ENCODE measurements around the gene HEMGN.

Gene HEMGN

GRCh38 chr9:97928986-97929604 lies 8.9 kb downstream of the HEMGN start:
- no peak for DNase-seq

DNA sequence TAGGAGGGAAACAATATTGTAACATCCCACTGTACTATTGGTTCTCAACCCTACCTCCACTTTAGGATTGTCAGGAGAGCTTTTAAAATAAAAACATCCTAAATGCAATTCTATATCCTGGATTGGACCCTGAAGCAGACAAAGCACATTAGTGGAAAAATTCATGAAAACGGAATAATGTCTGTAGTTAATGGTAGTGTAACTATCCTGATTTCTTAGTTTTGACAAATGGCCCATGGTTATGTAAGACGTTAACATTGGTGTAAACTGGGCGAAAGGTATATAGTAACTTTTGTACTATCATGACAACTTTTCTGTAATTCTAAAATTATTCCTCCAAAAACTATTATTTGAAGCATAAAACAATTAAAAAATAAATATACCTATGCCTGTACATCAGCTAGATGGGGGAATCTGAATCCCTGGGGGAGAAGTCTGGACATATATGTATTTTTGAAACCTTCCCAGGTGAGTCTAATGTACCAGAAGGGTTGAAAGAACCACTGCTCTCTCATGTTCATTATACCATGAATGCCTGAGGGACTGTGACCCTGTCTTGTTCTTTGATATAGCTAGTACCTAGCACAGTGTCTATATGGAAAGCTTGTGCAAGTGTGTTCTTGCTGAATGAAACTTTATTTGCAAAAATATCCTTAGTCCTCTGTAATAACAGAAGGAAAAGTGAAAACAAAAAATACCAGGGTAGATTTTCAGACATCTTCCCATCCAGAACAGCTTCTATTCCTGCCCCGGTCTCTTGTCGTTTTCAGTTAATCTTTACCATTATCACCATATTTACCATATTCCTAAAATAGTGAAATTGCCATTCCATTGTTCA lies 12.3 kb downstream of the HEMGN start:
- no peak for DNase-seq

GRCh38 chr9:97924386-97924785 lies 13.6 kb downstream of the HEMGN start:
- DNase-seq = no peak

- peak; percentile 65 for DNase-seq
Measured at GRCh38 chr9:97923529-97924108, 14.4 kb downstream of the HEMGN start.

GRCh38 chr9:97921959-97922724 lies 15.8 kb downstream of the HEMGN start, which contains the start of gene TRMO:
TSS of gene TRMO (minus strand) at chr9:97922500. CDS start at chr9:97922493, 7 bp downstream.
- DNase-seq = peak; percentile 97

- no peak for DNase-seq
Measured at GRCh38 chr9:97919217-97919813, 18.7 kb downstream of the HEMGN start.

DNA sequence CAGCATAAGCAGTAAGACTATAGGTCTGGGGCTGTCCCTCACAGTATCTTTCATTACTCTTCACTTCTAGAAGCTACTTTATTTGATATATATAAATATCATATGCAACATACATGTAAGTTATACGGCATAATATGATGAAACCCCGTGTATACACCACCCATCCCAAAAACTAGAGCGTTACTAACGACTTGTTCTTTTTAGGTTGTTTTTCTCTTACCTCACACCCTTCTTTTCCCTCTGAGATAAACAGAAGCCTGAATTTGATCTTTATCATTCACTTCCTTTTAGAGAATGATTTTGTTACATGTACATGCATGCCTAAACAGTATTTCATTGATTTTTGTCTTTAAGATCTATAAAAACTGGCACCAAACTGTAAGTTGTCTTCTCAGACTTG lies 19.4 kb downstream of the HEMGN start:
- no peak for DNase-seq

GRCh38 chr9:97911970-97912369 lies 26.0 kb downstream of the HEMGN start:
- no peak for DNase-seq

GRCh38 chr9:97911528-97911927 lies 26.4 kb downstream of the HEMGN start:
- DNase-seq = no peak

GRCh38 chr9:97910357-97910756 lies 27.6 kb downstream of the HEMGN start:
- DNase-seq = no peak

DNA sequence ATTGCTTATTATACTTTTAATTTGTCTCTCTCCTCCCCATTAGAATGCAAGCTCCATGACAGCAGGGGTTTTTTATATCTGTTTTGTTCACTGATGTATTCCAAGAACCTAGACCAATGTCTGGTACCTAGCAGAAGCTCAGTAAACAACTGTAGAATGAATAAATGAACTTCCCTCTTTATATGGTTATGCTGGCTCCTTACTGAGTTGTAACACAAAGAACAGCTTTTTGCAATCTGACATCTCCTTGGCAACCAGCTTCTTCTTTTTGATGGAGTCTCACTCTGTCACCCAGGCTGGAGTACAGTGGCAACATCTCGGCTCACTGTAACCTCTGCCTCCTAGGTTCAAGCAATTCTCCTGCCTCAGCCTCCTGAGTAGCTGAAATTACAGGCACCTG lies 29.3 kb downstream of the HEMGN start:
- no peak for DNase-seq

DNA sequence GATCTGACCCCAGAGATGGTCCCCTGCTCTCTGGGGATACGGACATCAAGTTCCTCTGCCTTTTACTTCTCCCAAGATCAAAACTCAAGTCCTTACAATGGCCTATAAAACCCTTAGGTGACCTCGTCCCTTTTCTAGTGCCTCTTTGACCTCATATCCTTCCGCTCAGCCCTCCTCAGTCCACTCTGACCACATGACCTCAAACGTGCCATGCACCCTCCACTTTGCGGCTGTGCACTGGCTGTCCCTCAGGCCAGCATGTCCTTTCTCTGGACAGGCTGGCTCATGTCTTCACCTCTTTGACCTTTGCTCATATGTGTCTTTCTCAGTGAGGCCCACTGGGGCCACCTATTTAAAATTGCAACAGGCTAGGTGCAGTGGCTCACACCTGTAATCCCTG lies 30.3 kb downstream of the HEMGN start:
- DNase-seq = no peak

DNA sequence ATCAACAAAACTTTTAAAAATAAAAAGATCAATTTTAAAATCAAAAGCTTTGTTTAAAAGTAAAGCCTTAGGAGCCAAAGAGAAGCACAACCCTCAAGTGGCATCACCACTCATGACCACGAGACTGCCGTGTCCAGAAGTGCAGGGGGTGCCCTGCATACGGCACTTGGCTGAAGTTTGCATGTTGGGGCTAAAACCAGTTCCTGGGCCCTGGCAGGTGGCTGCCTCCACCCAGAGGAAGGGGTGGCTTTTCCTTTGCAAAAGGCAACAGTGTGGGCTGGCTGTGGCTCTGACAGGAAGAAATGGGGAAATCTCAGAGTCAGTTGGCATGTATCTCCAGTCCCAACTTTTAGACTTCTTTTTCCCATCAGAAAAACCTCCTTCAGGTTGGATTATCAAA lies 30.9 kb downstream of the HEMGN start:
- peak; percentile 23 for DNase-seq

- DNase-seq = peak; percentile 61
Measured at GRCh38 chr9:97906236-97906831, 31.6 kb downstream of the HEMGN start.

DNA sequence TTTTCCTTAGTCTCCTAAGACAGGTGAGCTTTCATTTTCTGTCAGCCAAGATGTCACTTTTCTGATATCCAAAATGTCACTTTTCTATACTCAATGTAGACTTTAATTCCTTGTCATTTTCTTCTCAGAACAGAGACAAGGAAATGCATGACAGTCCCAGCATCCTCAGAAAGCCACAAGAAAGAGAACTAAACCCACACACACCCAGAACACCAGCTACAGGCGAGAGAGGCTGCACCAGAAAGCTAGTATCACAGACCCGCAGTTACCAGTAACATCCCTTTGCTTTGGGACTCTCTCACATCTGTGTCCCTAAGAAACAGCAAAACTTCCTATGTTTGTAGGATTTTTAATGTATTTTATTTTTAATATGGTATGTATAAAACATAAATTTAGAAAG lies 32.7 kb downstream of the HEMGN start:
- peak; percentile 50 for DNase-seq

GRCh38 chr9:97904725-97905124 lies 33.2 kb downstream of the HEMGN start:
- DNase-seq = peak; percentile 49

- no peak for DNase-seq
Measured at GRCh38 chr9:97903177-97903576, 34.8 kb downstream of the HEMGN start.

DNA sequence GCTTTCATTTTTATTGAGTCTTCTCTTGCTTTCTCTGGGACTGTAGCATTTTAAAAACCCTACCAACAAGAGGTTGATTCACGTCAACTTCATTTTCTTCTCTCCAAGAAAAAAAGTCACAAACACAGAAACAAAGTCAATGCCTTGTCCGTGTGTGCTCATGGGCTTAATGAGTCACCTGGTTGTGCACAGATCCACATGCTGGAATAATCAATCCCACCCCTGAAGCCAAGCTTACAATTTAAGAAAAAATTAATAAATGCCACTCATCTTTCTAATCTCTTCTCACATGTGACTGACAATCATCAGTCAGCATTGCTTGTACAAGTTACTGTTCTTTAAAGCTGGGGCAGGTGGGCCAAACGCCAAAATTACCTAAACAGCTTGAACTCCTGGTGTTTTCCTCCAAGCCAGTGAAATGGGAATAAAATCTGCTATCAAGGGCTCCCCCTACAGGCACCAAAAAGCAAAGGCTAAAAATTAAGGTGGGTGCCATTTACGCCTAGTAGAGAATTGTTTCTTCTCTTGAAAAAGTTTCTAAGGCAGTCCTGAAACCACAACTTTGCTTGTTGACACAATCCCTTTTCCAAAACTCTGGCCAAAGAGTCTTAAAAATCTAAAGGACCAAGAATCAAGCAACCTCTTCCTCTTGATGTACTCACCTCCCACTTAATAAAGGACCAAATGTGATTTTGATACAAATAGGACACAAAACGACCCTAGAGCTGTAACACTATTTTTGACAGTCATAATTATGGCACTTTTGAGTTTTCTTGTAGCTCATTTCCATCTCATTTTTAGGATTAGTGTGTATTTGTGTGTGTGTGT lies 37.0 kb downstream of the HEMGN start:
- DNase-seq = no peak

DNA sequence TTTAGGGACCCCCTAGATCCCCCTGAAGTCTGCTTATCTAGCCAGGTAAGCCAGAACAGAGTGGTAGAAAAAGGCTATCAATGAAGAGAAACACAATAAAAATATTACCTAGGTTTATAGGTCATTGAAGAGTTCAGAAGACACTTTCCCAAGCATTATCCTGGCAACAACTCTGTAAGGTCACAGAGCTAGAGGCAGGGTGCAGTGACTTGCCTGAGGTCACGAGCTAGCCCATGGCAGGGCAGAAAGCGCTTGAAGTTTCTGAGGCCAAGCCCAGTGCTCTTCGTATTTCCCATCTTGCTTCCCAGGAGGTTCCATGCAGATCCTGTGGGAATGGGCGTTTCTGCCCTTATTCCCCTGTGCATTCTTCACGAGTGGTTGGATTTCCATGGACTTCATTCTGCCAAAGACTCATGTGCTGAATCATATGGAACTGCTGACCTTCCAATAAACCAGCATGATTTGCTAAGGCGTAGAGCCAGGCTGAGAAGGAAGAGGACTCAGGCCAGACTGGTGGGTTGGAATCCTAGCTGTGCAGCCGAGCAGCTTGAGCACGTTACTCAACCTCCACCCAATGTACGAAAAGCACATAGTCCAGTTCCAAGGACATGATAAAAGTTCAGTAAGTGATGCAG lies 37.8 kb downstream of the HEMGN start:
- no peak for DNase-seq

GRCh38 chr9:97895695-97896332 lies 42.2 kb downstream of the HEMGN start:
- no peak for DNase-seq

Data from effector CD4-positive, alpha-beta T cell (primary cell).